HG03520 (cell line): ENCODE results near the gene TXNL4B.
"Not testable (repeated sequence)": the region's sequence is repeated elsewhere in the genome, so short reads cannot be mapped to it uniquely, and the experiment has no call there.

Experiments
- ATAC-seq: cut with Tn5 transposase; IDR thresholded peaks from one replicate; pipeline ENCODE4 v1.9.1; 2021; ENCODE audit warnings: mild to moderate bottlenecking, moderate library complexity; ENCODE audit not compliant: unreplicated experiment

Gene TXNL4B

DNA sequence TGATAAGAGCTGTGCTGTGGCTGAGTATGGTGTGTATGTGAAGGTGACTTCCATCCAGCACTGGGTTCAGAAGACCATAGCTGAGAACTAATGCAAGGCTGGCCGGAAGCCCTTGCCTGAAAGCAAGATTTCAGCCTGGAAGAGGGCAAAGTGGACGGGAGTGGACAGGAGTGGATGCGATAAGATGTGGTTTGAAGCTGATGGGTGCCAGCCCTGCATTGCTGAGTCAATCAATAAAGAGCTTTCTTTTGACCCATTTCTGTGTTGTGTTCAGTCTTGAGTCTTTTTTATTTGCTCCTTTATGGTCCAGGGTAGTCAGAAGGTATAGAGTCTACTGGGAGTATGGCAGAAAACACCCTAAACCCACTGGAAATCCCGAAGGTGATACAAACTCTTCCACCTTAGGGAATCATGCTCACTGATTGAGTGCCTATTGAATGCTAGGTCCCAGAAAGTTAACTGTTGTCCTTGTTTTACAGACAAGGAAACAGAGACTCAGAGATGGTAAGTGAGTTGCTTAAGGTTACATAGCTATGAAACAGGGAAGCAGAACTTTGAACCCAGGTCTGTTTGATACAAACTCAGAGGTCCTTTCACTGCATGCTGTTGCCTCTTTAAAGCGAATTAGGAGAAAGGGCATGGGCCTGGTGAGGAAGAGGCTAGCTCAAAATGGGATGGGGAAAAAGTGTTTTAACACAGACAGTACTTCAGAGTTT, 16.3 kb downstream of the TXNL4B start:
- not testable (repeated sequence) for ATAC-seq

DNA sequence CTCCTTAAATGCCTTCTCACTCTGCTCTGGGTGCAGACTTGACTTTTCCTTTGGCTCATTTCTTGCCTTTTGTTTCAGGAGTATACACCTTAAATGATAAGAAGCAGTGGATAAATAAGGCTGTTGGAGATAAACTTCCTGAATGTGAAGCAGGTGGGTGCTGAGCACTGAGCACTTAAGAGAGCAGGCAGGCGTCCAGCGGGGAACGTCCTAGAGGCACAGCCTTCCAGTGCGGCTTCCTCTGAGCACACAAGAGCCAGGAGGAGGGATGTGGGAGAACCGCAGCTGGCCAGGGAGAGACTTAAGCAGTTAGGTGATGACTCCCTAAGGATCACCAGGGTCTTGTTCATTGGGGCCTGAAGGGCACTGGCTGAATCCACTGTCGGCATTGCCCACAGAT, 18.4 kb downstream of the TXNL4B start:
- ATAC-seq, result not testable (repeated sequence)

DNA sequence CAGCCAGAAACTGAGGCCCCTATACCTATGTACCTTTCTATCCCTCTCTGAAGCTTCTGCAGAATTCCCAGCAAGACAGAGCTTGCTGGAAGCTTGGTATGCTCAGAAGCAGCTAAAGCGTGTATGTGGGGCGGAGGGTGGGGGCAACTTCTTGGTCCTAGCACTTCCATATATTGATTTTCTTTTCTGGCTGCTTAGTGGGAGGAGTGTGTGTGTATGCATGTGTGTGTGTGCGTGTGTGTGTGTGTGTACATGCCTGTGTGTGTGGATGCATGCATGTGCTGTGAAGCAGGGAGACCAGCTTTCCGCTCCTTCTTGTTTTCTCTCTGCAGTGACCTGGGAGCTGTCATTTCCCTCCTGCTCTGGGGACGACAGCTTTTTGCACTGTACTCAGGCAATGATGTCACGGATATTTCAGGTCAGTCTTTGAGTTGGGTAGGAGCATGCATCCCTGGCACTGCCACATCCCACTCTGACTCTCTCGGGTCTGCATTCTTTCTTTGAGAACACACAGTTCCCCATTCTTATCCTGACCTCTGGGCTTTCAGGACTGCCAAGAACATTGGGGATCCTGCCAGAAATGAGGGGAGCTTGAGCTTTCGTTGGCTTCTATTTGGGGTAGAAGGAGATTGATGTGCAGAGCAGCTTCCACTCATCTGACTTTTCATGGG, 19.7 kb downstream of the TXNL4B start:
- no peak for ATAC-seq

DNA sequence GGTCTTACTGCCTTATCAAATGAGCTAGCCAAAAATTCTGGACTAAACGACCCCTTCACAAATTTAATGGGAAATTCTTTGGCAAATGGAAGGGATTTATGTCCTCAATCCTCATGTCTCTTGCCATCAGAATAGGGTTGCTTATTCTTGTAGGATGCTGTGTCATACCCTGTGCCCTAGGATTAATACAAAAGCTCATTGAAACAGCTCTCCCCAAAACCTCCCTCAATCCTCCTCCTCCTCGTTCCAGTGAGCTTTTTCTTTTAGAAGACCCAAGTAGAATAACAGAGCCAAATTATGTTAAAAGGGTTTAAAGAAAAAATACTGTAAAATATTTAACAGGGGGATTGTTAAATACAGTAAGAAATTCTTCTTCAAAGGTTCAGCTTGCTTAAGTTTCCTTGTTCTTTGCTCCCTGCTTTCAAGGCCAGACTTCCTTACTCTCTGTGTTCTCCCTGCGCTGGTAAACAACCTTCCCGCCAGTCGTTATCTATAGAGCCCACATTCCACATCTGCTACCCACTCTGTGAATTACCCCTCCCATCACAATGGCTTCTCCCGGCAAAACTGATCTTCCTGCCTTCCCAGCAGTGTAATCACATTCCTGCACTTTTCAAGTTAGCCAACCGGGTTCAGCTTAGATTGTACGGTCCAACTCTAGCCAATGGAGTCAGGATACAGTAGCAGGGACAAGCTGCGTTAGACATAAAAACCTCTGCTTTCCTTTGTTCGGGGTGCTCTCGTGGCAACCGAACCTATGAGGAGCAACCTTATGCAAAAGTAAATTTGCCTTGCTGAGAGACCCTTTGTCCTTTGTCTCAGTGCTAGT, 20.7 kb downstream of the TXNL4B start:
- no peak for ATAC-seq

DNA sequence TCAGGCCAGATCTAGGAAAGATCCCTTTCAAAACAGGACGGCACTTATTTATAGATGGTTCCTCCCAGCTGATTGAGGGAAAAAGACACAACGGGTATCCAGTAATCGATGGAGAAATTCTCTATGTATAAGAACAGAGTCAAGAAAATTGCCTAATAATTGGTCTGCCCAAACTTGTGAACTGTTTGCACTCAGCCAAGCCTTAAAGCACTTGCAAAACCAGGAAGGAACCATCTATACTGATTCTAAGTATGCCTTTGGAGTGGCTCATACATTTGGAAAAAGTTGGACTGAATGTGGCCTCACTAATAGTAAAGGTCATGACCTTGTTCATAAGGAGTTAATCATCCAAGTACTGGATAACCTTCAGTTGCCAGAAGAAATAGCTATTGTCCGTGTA, 24.5 kb downstream of the TXNL4B start:
- no peak for ATAC-seq

DNA sequence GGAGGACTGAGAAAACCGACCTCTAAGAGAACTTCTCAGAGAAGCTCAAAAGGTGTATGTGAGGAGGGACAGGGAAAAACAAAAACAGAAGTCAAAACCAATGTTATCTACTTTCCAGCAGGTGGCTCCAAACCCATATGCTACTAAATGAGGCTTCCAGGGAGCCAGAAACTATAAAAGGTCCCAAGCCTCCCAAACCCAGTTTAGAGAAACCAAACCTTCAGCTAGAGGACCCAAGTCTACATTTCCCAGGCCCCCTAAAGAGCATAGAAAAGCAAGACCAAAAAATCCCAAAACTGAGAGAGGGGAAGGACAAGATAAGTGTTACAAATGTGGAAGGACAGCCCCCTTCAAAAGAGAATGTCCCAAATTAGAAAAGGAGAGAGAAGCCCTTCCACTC, 26.7 kb downstream of the TXNL4B start:
- no peak for ATAC-seq

DNA sequence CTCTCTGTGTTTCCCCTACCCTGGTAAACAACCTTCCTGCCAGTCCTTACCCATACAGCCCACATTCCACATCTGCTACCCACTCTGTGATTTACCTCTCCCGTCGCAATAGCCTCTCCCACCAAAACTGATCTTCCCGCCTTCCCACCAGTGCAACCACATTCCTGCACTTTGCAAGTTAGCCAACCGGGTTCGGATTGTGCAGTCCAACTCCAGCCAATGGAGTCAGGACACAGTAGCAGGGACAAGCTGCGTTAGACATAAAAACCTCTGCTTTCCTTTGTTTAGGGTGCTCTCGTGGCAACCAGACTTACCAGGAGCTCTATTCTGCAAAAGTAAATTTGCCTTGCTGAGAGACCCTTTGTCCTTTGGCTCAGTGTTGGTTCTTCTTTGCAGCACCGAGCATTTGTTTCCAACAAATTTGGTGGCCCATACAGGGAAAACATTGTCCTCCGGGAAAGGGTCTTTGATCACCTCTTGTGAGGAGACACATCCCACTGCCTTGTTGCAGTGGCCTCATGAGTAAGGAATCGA, 29.0 kb downstream of the TXNL4B start:
- no peak for ATAC-seq

DNA sequence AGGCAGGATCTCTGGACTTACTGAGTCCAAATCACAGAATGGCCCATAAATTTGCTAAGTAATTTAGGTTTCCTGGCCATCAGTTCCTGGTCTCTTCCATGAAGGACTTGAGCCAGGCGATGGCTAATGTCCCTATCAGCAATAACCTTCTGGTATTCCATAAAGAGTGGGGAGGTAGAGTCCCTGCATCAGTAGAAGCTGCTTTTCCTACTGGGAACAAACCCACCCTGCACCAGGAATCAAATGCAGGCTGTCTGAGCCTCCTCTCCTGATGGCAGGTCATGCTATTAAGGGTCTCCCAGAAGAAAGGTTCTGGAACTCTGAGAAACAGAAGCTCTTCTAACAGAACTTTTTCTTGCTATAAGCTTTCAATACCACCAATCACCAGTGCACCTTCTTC, 31.9 kb downstream of the TXNL4B start:
- ATAC-seq, result no peak

DNA sequence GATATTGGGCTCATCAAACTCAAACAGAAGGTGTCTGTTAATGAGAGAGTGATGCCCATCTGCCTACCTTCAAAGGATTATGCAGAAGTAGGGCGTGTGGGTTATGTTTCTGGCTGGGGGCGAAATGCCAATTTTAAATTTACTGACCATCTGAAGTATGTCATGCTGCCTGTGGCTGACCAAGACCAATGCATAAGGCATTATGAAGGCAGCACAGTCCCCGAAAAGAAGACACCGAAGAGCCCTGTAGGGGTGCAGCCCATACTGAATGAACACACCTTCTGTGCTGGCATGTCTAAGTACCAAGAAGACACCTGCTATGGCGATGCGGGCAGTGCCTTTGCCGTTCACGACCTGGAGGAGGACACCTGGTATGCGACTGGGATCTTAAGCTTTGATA, 33.0 kb downstream of the TXNL4B start:
- no peak for ATAC-seq

DNA sequence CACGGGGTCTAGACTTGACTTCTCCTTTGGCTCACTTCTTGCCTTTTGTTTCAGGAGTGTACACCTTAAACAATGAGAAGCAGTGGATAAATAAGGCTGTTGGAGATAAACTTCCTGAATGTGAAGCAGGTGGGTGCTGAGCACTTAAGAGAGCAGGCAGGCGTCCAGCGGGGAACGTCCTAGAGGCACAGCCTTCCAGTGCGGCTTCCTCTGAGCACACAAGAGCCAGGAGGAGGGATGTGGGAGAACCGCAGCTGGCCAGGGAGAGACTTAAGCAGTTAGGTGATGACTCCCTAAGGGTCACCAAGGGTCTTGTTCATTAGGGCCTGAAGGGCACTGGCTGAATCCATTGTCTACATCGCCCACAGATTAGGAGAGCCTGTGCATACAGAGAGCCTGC, 34.4 kb downstream of the TXNL4B start:
- ATAC-seq, result not testable (repeated sequence)

DNA sequence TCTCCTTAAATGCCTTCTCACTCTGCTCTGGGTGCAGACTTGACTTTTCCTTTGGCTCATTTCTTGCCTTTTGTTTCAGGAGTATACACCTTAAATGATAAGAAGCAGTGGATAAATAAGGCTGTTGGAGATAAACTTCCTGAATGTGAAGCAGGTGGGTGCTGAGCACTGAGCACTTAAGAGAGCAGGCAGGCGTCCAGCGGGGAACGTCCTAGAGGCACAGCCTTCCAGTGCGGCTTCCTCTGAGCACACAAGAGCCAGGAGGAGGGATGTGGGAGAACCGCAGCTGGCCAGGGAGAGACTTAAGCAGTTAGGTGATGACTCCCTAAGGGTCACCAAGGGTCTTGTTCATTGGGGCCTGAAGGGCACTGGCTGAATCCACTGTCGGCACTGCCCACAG, 36.1 kb downstream of the TXNL4B start:
- not testable (repeated sequence) for ATAC-seq

DNA sequence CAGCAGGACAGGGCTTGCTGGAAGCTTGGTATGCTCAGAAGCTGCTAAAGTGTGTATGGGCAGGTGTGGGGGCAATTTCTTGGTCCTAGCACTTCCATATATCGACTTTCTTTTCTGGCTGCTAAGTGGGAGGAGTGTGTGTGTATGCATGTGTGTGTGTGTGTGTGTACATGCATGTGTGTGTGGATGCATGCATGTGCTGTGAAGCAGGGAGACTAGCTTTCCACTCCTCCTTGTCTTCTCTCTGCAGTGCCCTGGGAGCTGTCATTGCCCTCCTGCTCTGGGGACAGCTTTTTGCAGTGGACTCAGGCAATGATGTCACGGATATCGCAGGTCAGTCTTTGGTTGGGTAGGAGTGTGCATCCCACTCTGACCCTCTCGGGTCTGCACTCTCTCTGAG, 37.5 kb downstream of the TXNL4B start:
- ATAC-seq, result no peak

DNA sequence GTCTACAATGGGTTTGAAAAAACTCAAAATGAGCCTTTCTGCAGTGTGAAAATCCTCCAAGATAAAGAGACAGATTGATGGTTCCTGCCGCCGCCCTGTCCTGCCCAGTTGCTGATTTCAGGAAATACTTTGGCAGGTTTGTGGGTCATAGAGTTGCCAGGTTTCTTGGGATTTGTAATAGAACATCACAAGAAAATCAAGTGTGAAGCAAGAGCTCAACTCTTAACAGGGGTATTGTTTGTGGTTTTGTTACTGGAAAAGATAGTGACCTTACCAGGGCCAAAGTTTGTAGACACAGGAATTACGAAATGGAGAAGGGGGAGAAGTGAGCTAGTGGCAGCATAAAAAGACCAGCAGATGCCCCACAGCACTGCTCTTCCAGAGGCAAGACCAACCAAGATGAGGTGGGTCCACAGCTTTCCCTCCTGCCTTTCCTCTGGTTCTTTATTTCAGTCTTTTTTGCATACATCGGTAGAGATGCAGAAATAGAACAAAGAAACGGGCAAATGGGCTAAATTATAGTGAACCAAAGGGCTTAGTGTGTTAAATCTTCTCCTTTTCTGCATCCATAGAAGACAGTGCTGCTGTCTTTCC, 39.1 kb downstream of the TXNL4B start, which contains the start of gene HP:
HP (plus strand) TSS at position 252 of the 594 bp plus-strand sequence; CDS start at position 400, 148 bp downstream.
- not testable (repeated sequence) for ATAC-seq

DNA sequence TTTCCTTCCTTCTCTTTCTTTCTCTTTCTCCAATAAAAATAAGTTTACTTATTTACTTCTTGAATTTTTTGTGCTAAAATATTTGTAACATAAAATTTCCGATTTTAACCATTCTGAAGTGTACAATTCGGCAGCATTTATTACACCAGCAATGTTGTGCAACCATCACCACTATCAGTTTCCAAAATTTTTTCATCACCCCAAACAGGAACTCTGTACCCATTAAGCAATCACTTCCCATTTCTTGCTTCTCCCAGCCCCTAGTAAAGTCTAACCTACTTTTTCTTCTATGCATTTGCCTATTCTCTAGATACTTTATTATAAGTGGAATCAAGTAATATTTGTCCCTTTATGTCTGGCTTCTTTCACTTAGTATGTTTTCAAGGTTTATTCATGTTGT, 41.6 kb downstream of the TXNL4B start:
- ATAC-seq, result no peak

DNA sequence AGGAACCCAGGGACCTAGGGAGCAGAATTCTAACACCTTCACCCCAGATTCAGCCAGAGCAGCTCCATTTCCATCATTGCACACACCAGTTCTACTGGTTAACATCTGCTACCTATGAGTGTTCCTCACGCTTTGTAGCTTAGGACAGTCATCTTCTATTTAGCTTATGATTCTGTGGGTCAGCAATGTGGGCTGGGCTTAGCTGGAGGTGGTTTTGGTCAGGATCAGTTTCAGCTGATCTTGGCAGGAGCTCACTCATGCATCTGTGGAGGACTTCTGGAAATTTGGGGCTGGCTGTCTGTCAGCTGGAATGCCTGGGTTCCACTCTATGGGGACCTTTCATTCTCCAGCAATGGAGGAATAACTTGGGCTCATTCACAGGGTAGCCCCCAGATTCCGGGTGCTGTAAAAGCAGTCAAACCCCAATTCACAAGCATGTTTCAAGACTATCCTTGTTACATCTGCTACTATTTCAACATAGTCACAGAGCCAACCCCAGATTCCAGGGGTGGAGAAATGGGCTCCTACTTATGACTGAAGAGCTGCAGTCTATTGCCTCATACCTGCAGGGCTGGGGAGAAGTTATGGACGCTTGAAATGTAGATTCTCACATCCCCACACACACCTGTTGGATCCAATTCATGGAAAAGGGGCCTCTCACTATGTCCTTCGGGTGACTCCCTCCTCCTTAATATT, 42.5 kb downstream of the TXNL4B start:
- ATAC-seq, result no peak

DNA sequence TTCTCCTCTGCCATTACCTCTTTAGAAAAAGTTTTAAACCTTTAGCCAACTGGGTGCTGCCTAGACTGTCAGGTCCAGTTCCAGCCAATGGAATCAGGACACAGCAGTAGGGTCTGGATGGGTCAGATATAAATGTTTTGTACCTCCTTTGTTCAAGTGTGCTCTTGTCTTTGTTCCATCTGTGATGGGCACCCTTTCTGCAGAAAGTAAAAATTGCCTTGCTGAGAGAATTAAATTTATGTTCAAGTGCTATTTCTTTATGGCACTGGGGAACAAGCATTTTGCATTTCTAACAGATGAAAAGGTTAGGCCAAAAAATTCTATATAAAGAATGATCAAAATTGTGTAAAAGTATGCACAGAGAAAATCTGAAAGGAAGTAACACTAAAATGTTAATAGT, 44.3 kb downstream of the TXNL4B start:
- no peak for ATAC-seq

DNA sequence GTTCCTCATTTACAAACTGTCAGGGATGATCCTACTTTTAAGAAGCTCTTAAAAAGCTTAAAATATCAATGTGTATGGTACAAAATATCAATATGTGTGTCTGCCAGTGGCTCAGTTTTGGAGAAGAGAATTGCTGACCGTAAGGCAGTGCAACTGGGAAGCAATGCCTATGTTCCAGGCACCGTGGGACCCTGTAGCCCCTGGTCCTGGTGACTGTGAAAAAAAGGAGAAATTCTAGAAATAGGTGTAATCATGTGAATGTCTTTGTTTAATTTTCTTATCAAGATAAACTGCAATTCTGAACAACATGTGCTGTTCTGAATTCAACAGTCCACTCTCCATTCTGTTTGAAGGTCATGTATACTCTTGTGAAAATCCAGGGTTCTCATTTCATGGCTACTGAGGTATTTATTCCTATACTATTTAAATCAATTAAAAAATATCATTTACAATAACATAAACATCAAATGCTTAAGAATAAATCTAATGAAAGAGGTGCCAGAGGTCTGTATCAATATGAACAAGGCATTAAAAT, 48.5 kb downstream of the TXNL4B start:
- ATAC-seq, result no peak

DNA sequence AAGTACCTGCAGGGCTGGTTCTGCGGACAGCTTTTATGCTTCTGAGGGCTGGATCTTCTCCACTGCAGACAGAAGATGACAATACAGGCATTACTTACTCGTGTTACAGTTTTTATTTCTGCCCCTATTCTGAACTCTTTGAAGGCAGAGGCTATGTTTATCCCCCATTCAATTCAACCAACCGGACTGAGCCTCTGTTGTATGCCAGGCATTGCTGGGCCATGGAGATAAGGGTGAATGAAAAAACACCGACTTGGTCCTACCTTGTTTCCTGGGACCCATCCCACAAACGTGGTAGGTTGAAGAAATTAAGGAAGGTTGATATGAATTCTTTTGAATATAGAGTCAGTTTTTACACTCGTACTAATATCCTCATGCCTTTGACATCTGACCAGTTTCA, 49.1 kb downstream of the TXNL4B start:
- ATAC-seq, result no peak

DNA sequence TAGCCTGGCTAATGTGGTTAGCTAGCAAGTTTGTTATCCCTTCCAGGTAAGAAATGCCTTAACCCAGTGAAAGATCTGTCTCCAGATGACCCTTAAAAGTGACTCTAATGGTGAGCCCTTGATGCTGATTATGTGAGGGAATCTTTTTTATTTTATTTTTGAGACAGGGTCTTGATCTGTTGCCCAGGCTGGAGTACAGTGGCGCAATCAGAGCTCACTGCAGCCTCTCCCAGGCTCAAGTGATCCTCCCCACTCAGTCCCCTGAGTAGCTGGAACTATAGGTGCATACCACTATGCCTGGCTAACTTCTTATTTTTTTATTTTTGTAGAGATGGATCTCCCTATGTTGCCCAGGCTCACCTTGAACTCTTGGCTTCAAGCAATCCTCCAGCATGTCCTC, 49.9 kb downstream of the TXNL4B start:
- ATAC-seq, result no peak

DNA sequence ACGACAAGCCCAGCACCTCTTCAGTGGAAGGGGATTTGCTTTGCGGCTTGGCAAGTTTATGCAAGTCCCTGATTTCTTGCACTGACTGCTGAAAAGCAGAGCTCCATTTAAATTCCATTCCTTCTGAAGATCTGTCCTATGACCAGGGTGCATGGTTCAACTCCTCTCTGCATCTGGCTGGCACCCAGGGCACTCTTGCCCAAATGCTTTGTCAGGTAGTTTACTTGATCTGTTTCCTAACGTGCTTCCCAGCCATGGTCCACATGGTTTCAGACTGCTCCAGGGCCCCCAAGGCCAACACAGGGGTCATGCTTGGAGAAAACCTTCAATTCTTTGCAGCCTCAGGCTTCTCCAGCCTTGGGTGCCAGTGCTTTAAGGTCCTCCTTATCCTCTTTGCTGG, 50.4 kb downstream of the TXNL4B start:
- no peak for ATAC-seq
